Measurements from ENCODE around the gene CD7. TPM values are rescaled to one million over a fixed set of nuclear protein-coding genes. Genes with fewer than 3 reads are reported as not detected.
A peak's percentile ranks its signal among the peaks of the same experiment; 100 is the strongest.
"Not testable (repeated sequence)": the region's sequence is repeated elsewhere in the genome, so short reads cannot be mapped to it uniquely, and the experiment has no call there.

CD7 gene
- total RNA-seq, 1 donor from 2014 or later, result 0.46 TPM

DNA sequence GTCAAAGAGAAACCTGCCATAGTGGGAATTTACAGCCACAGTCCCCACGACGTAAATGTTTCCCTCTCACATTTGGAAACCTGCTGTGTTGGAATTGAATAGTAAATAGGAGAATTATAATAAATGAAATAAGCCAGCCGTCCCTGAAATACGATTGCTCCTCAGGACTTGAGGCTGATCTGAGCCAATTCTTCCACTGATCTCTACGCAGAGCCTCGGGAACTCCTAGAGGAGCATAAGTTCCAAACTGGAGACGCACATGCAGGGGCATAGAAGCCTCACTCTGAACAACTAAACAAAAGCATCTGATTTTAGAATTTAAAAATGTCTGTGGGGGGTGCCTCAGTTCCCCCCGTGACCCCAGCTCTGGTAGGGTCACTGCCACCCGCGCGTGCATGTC is 31.5 kb upstream of the CD7 start:
- Mint-ChIP-seq H3K27ac (peak overlapping the region; percentile 3), H3K4me3 (ENCODE audit: low read depth) (no peak overlapping the region), H3K4me1 (ENCODE audit: low read depth) (peaks cover 24% of the 10 kb centered on the region), H3K27me3 (no peaks in the 10 kb centered on the region), H3K36me3 (ENCODE audit: insufficient read depth) (no peaks in the 10 kb centered on the region), H3K9me3 (ENCODE audit: low read depth) (no peaks in the 10 kb centered on the region)
- TF ChIP-seq, protein P1, sequence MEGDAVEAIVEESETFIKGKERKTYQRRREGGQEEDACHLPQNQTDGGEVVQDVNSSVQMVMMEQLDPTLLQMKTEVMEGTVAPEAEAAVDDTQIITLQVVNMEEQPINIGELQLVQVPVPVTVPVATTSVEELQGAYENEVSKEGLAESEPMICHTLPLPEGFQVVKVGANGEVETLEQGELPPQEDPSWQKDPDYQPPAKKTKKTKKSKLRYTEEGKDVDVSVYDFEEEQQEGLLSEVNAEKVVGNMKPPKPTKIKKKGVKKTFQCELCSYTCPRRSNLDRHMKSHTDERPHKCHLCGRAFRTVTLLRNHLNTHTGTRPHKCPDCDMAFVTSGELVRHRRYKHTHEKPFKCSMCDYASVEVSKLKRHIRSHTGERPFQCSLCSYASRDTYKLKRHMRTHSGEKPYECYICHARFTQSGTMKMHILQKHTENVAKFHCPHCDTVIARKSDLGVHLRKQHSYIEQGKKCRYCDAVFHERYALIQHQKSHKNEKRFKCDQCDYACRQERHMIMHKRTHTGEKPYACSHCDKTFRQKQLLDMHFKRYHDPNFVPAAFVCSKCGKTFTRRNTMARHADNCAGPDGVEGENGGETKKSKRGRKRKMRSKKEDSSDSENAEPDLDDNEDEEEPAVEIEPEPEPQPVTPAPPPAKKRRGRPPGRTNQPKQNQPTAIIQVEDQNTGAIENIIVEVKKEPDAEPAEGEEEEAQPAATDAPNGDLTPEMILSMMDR (IDR thresholded peaks at IDR 0.05; ENCODE audit: unreplicated experiment), result no peak
- DNase-seq (ENCODE audit: low spot score, unreplicated experiment), result no peak

- TF ChIP-seq, protein P1 (IDR thresholded peaks at IDR 0.05; ENCODE audit: unreplicated experiment), result no peak
- H3K4me3 Mint-ChIP-seq (ENCODE audit: low read depth), result no peak overlapping the region
- no peaks in the 10 kb centered on the region for H3K9me3 Mint-ChIP-seq (ENCODE audit: low read depth)
- H3K4me1 Mint-ChIP-seq (ENCODE audit: low read depth), result peaks cover 26% of the 10 kb centered on the region
- H3K36me3 Mint-ChIP-seq (ENCODE audit: insufficient read depth), result no peaks in the 10 kb centered on the region
- DNase-seq (ENCODE audit: low spot score, unreplicated experiment), result no peak
- H3K27ac Mint-ChIP-seq, result peak overlapping the region; percentile 33
- no peaks in the 10 kb centered on the region for H3K27me3 Mint-ChIP-seq
Observed at GRCh38 chr17:82348434-82348833, 31.0 kb upstream of the CD7 start.

DNA sequence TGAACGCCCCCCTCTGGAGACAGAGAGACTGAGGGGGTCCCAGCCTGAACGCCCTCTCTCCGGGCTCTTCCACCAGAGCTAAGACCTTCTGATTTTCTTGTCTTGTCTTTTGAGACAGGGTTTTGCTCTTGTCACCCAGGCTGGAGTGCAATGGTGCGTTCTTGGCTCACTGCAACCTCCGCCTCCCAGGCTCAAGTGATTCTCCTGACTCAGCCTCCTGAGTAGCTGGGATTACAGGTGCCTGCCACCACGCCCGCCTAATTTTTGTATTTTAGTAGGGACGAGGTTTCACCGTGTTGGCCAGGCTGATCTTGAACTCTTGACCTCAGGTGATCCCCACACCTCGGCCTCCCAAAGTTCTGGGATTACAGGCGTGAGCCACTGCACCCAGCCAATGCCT is 30.6 kb upstream of the CD7 start:
- not testable (repeated sequence) for H3K4me3 Mint-ChIP-seq (ENCODE audit: low read depth); DNase-seq (ENCODE audit: low spot score, unreplicated experiment); H3K36me3 Mint-ChIP-seq (ENCODE audit: insufficient read depth); H3K27me3 Mint-ChIP-seq; H3K9me3 Mint-ChIP-seq (ENCODE audit: low read depth)
- peak overlapping the region; percentile 33 for H3K27ac Mint-ChIP-seq
- H3K4me1 Mint-ChIP-seq (ENCODE audit: low read depth), result peaks cover 26% of the 10 kb centered on the region

GRCh38 chr17:82346342-82347300 is 29.2 kb upstream of the CD7 start:
- peaks cover 3% of the 10 kb centered on the region for H3K27me3 Mint-ChIP-seq
- H3K4me3 Mint-ChIP-seq (ENCODE audit: low read depth), result peak overlapping the region; percentile 27
- DNase-seq (ENCODE audit: low spot score, unreplicated experiment), result no peak
- H3K36me3 Mint-ChIP-seq (ENCODE audit: insufficient read depth), result no peaks in the 10 kb centered on the region
- H3K9me3 Mint-ChIP-seq (ENCODE audit: low read depth), result no peaks in the 10 kb centered on the region
- TF ChIP-seq, protein P1 (IDR thresholded peaks at IDR 0.05; ENCODE audit: unreplicated experiment), result no peak
- peaks cover 26% of the 10 kb centered on the region for H3K4me1 Mint-ChIP-seq (ENCODE audit: low read depth)
- peak overlapping the region; percentile 62 for H3K27ac Mint-ChIP-seq

- peaks cover 3% of the 10 kb centered on the region for H3K27me3 Mint-ChIP-seq
- no peaks in the 10 kb centered on the region for H3K36me3 Mint-ChIP-seq (ENCODE audit: insufficient read depth)
- no peak for DNase-seq (ENCODE audit: low spot score, unreplicated experiment)
- no peak overlapping the region for H3K4me3 Mint-ChIP-seq (ENCODE audit: low read depth)
- H3K4me1 Mint-ChIP-seq (ENCODE audit: low read depth), result peaks cover 24% of the 10 kb centered on the region
- H3K9me3 Mint-ChIP-seq (ENCODE audit: low read depth), result no peaks in the 10 kb centered on the region
- H3K27ac Mint-ChIP-seq, result no peak overlapping the region
- TF ChIP-seq, protein P1 (IDR thresholded peaks at IDR 0.05; ENCODE audit: unreplicated experiment), result no peak
Observed at GRCh38 chr17:82345151-82345976, 28.0 kb upstream of the CD7 start.

Data from progenitor cell of endocrine pancreas (in vitro differentiated cells).